HCT116 (cell line): ENCODE data around the gene MYO3B. TPM values are rescaled to one million over a fixed set of nuclear protein-coding genes. Genes with fewer than 3 reads are reported as not detected.

Experiments
- ATAC-seq: fragments of 200-7000 bp; cut with Tn5 transposase; 2 replicates; pipeline ENCODE4 v1.9.1; 2020; ENCODE audit warnings: mild to moderate bottlenecking, moderate library complexity
- BruUV-seq: library from RNA; stranded (reverse); fragments of 400-500 nt; replicated peaks from 2 replicates; lab custom pipeline; 2021; lab: Mats Ljungman, UMichigan
- CTCF ChIA-PET: fragments of 300-600 bp; sonication (Branson Sonifier 250); formaldehyde crosslinking; loops from one replicate; lab custom pipeline; 2021; ENCODE audit warnings: antibody characterized with exemption; lab: Charles Lee
- POLR2A ChIA-PET: fragments of 300-600, 350-600 bp; sonication (Branson Sonifier 250); formaldehyde crosslinking; loops from one replicate; lab custom pipeline; 2021; ENCODE audit warnings: antibody characterized with exemption; lab: Charles Lee
- RAD21 ChIA-PET, 2 experiments: fragments of 300-600 bp; sonication (Branson Sonifier 250); formaldehyde crosslinking; loops; one replicate each; lab custom pipeline; 2023; ENCODE audit warnings: low total read pairs in 2 of 2; ENCODE audit not compliant: uncharacterized antibody in 2 of 2, unreplicated experiment in 2 of 2, low non-redundant PET in 1 of 2; lab: Charles Lee
- DNase-seq: peaks from one replicate; pipeline ENCODE4 v3.0.0-alpha.2; 2010; ENCODE audit warnings: low read depth, low spot score
- H2AFZ ChIP-seq: fragments of 200-600 bp; shearing (Covaris generic), sonication (generic); 2 replicates; pipeline ENCODE4 v1.6.1; 2017; ENCODE audit warnings: low read depth, mixed run types, mixed read lengths, antibody characterized with exemption, low read length; ENCODE audit not compliant: poor library complexity, severe bottlenecking
- H3K27ac ChIP-seq: 2 replicates; pipeline ENCODE4 v1.5.1; 2012; ENCODE audit warnings: low read depth, low read length
- H3K27me3 ChIP-seq: fragments of 200-600 bp; sonication (generic); 2 replicates; pipeline ENCODE4 v1.6.1; 2016; ENCODE audit warnings: mixed run types, low read length, mixed read lengths; ENCODE audit not compliant: insufficient read depth
- H3K36me3 ChIP-seq, 2 experiments: fragments of 200-500 bp in 1 of 2; fragments of 200-600 bp in 1 of 2; sonication (Bioruptor generic) in 1 of 2; sonication (generic) in 1 of 2; 2 replicates each; pipeline versions ENCODE4 v1.5.1 to v1.6.1; 2014 to 2016; ENCODE audit warnings: low read length in 2 of 2, inconsistent platforms in 1 of 2, mixed read lengths in 1 of 2, mixed run types in 1 of 2; ENCODE audit not compliant: insufficient read depth in 2 of 2, control insufficient read depth in 1 of 2
- H3K4me1 ChIP-seq, 2 experiments: fragments of 200-600 bp in 1 of 2; sonication (generic) in 1 of 2; 2 replicates each; pipeline versions ENCODE4 v1.5.1 to v1.6.1; 2012 to 2017; ENCODE audit warnings: low read length in 2 of 2, inconsistent platforms in 1 of 2, mild to moderate bottlenecking in 1 of 2, mixed read lengths in 1 of 2, mixed run types in 1 of 2, moderate library complexity in 1 of 2; ENCODE audit not compliant: insufficient read depth in 2 of 2, control insufficient read depth in 1 of 2
- H3K4me2 ChIP-seq: fragments of 200-600 bp; sonication (generic); 2 replicates; pipeline ENCODE4 v1.6.1; 2017; ENCODE audit warnings: mixed run types, low read length, mixed read lengths
- H3K4me3 ChIP-seq, 2 experiments: fragments of 200-600 bp in 1 of 2; sonication (generic) in 1 of 2; replicated peaks in 1 of 2; 2 replicates each; pipeline ENCODE4 v1.5.1; 2011 to 2016; ENCODE audit warnings: low read length in 2 of 2, control low read depth in 1 of 2, low read depth in 1 of 2, mild to moderate bottlenecking in 1 of 2, mixed read lengths in 1 of 2, mixed run types in 1 of 2
- H3K79me2 ChIP-seq: fragments of 200-600 bp; sonication (generic); 2 replicates; pipeline ENCODE4 v1.6.1; 2017; ENCODE audit warnings: mild to moderate bottlenecking, mixed run types, low read length, moderate library complexity, mixed read lengths; ENCODE audit not compliant: insufficient read depth
- H3K9ac ChIP-seq: fragments of 200-600 bp; sonication (generic); 2 replicates; pipeline ENCODE4 v1.6.1; 2016; ENCODE audit warnings: low read length, mixed read lengths
- H3K9me2 ChIP-seq: fragments of 200-600 bp; sonication (generic), shearing (Covaris generic); 2 replicates; pipeline ENCODE4 v1.6.1; 2017; ENCODE audit warnings: mixed run types, mild to moderate bottlenecking, moderate library complexity; ENCODE audit not compliant: insufficient read depth
- H3K9me3 ChIP-seq, 2 experiments: fragments of 200-500 bp in 1 of 2; fragments of 200-600 bp in 1 of 2; sonication (Bioruptor generic) in 1 of 2; sonication (generic) in 1 of 2; 2 replicates each; pipeline ENCODE4 v1.6.1; 2014 to 2017; ENCODE audit warnings: low read length in 2 of 2, mixed read lengths in 2 of 2, inconsistent platforms in 1 of 2, low read depth in 1 of 2, mild to moderate bottlenecking in 1 of 2, mixed run types in 1 of 2, moderate library complexity in 1 of 2; ENCODE audit not compliant: control insufficient read depth in 1 of 2, insufficient read depth in 1 of 2
- H4K20me1 ChIP-seq: fragments of 200-600 bp; sonication (generic), shearing (Covaris generic); 2 replicates; pipeline ENCODE4 v1.6.1; 2017; ENCODE audit warnings: mixed run types, mild to moderate bottlenecking, moderate library complexity; ENCODE audit not compliant: insufficient read depth
- CBX3 ChIP-seq: IDR thresholded peaks from 2 replicates; pipeline ENCODE4 v1.6.1; 2012; ENCODE audit warnings: low read depth
- ELF1 ChIP-seq: IDR thresholded peaks from 2 replicates; pipeline ENCODE4 v1.6.1; 2012; ENCODE audit warnings: low read depth, borderline replicate concordance
- EZH2phosphoT487 ChIP-seq: fragments of 200-600 bp; IDR thresholded peaks from 2 replicates; pipeline ENCODE4 v1.6.1; 2018; ENCODE audit warnings: antibody characterized with exemption, borderline replicate concordance
- FOSL1 ChIP-seq: IDR thresholded peaks from 2 replicates; pipeline ENCODE4 v1.6.1; 2012; ENCODE audit warnings: low read depth
- POLR2A ChIP-seq: IDR thresholded peaks from 2 replicates; pipeline ENCODE4 v1.7.0; 2011; ENCODE audit warnings: borderline replicate concordance; ENCODE audit not compliant: insufficient read depth, insufficient read length; ENCODE audit errors: extremely low read depth
- RAD21 ChIP-seq: IDR thresholded peaks from 2 replicates; pipeline ENCODE4 v1.6.1; 2012; ENCODE audit warnings: low read depth, mild to moderate bottlenecking
- SP1 ChIP-seq: IDR thresholded peaks from 2 replicates; pipeline ENCODE4 v1.6.1; 2012; ENCODE audit warnings: low read depth
- SRF ChIP-seq: IDR thresholded peaks from 2 replicates; pipeline ENCODE4 v1.6.1; 2012; ENCODE audit warnings: low read depth
- YY1 ChIP-seq: IDR thresholded peaks from 2 replicates; pipeline ENCODE4 v1.6.1; 2011; ENCODE audit warnings: low read length, low read depth, moderate library complexity, mild to moderate bottlenecking; ENCODE audit not compliant: insufficient replicate concordance; ENCODE audit errors: extremely low read depth
- ZFX ChIP-seq: fragments of 450-650 bp; IDR thresholded peaks from 2 replicates; pipeline ENCODE4 v1.6.1; 2017
- intact Hi-C: fragments of 100-400 bp; cut with micrococcal nuclease; formaldehyde crosslinking; loops from 2 replicates; pipeline ENCODE4 v1.10.0; 2022
- total RNA-seq: library from RNA; stranded (reverse); gene quantifications from one replicate; pipeline ENCODE4 v1.2.1, GENCODE V29; 2021; ENCODE audit not compliant: unreplicated experiment
- TF ChIP-seq, protein P1 (sequence below): IDR thresholded peaks from 2 replicates; pipeline ENCODE4 v1.6.1; 2012
- TF ChIP-seq, protein P2 (sequence below): IDR thresholded peaks from 2 replicates; pipeline ENCODE4 v1.6.1; 2011; ENCODE audit warnings: mild to moderate bottlenecking, low read length, moderate library complexity; ENCODE audit not compliant: insufficient replicate concordance; ENCODE audit errors: extremely low read depth
- TF ChIP-seq, protein P3 (sequence below), 3 experiments: fragments of 200-600 bp in 1 of 3; sonication (generic) in 1 of 3; IDR thresholded peaks in 2 of 3; conservative IDR thresholded peaks in 1 of 3; 2 replicates each; pipeline ENCODE4 v1.5.1; 2012 to 2017; ENCODE audit warnings: low read depth in 2 of 3, low read length in 2 of 3, antibody characterized with exemption in 1 of 3, borderline replicate concordance in 1 of 3, control low read depth in 1 of 3, mild to moderate bottlenecking in 1 of 3, mixed read lengths in 1 of 3, mixed run types in 1 of 3, moderate library complexity in 1 of 3; ENCODE audit not compliant: insufficient read depth in 1 of 3
- TF ChIP-seq, protein P4 (sequence below): IDR thresholded peaks from 2 replicates; pipeline ENCODE4 v1.6.1; 2012; ENCODE audit warnings: low read depth

MYO3B gene
- total RNA-seq, 1 experiment from 2014 or later, result not detected

DNA sequence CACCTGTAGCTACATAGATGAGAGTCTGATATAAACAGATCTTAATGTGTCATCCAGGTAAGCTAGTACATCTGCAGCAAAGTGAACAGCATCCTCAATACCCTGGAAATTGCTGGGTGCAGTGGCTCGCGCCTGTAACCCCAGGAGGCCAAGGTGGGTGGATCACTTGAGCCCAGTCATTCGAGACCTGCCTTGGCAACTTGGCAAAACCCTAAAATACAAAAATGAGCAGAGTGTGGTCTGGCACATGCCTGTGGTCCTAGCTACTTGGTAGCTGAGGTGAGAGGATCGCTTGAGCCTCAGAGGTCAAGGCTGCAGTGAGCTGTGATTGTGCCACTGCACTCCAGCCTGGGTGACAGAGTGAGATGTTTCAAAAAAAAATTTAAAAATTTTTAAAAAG, 303.3 kb downstream of the MYO3B start:
- DNase-seq, result no peak
- no peaks in the 10 kb centered on the region for H3K9me3 ChIP-seq
- intact Hi-C loops, result no loop called here

More for the DNA sequence above, 303.3 kb downstream of the MYO3B start:
- BruUV-seq, result no TSS peak
- Histone ChIP-seq H4K20me1 (no peaks in the 10 kb centered on the region), H3K4me3 (no peak overlapping the region), H3K4me1 (no peaks in the 10 kb centered on the region), H3K27ac (no peak overlapping the region), H3K9ac (no peak overlapping the region), H3K4me2 (no peak overlapping the region), H3K27me3 (no peaks in the 10 kb centered on the region), H2AFZ (no peak overlapping the region), H3K9me2 (no peaks in the 10 kb centered on the region; the same call in 1 of the 2 replicates), H3K36me3 (no peaks in the 10 kb centered on the region), H3K79me2 (no peaks in the 10 kb centered on the region)
- RAD21 ChIA-PET, result no interaction called here
- CTCF ChIA-PET, result no interaction called here
- POLR2A ChIA-PET, result no interaction called here
- ATAC-seq, result no peak
- TF ChIP-seq, protein P1, sequence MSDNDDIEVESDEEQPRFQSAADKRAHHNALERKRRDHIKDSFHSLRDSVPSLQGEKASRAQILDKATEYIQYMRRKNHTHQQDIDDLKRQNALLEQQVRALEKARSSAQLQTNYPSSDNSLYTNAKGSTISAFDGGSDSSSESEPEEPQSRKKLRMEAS, result no peak
- TF ChIP-seq SP1 (no peak), EZH2phosphoT487 (no peak), YY1 (no peak), FOSL1 (no peak), ELF1 (no peak), SRF (no peak), ZFX (no peak), CBX3 (no peak), POLR2A (no peak), RAD21 (no peak)
- TF ChIP-seq, protein P2, sequence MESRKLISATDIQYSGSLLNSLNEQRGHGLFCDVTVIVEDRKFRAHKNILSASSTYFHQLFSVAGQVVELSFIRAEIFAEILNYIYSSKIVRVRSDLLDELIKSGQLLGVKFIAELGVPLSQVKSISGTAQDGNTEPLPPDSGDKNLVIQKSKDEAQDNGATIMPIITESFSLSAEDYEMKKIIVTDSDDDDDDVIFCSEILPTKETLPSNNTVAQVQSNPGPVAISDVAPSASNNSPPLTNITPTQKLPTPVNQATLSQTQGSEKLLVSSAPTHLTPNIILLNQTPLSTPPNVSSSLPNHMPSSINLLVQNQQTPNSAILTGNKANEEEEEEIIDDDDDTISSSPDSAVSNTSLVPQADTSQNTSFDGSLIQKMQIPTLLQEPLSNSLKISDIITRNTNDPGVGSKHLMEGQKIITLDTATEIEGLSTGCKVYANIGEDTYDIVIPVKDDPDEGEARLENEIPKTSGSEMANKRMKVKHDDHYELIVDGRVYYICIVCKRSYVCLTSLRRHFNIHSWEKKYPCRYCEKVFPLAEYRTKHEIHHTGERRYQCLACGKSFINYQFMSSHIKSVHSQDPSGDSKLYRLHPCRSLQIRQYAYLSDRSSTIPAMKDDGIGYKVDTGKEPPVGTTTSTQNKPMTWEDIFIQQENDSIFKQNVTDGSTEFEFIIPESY, result no peak
- TF ChIP-seq, protein P3, sequence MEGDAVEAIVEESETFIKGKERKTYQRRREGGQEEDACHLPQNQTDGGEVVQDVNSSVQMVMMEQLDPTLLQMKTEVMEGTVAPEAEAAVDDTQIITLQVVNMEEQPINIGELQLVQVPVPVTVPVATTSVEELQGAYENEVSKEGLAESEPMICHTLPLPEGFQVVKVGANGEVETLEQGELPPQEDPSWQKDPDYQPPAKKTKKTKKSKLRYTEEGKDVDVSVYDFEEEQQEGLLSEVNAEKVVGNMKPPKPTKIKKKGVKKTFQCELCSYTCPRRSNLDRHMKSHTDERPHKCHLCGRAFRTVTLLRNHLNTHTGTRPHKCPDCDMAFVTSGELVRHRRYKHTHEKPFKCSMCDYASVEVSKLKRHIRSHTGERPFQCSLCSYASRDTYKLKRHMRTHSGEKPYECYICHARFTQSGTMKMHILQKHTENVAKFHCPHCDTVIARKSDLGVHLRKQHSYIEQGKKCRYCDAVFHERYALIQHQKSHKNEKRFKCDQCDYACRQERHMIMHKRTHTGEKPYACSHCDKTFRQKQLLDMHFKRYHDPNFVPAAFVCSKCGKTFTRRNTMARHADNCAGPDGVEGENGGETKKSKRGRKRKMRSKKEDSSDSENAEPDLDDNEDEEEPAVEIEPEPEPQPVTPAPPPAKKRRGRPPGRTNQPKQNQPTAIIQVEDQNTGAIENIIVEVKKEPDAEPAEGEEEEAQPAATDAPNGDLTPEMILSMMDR (IDR thresholded peaks at IDR 0.05 in 2 of 3, conservative IDR thresholded peaks at IDR 0.05 in 1 of 3; ENCODE audit: borderline replicate concordance in 1 of 3, insufficient read depth in 1 of 3, low read depth in 2 of 3, low read length in 2 of 3), result no peak
- TF ChIP-seq, protein P4, sequence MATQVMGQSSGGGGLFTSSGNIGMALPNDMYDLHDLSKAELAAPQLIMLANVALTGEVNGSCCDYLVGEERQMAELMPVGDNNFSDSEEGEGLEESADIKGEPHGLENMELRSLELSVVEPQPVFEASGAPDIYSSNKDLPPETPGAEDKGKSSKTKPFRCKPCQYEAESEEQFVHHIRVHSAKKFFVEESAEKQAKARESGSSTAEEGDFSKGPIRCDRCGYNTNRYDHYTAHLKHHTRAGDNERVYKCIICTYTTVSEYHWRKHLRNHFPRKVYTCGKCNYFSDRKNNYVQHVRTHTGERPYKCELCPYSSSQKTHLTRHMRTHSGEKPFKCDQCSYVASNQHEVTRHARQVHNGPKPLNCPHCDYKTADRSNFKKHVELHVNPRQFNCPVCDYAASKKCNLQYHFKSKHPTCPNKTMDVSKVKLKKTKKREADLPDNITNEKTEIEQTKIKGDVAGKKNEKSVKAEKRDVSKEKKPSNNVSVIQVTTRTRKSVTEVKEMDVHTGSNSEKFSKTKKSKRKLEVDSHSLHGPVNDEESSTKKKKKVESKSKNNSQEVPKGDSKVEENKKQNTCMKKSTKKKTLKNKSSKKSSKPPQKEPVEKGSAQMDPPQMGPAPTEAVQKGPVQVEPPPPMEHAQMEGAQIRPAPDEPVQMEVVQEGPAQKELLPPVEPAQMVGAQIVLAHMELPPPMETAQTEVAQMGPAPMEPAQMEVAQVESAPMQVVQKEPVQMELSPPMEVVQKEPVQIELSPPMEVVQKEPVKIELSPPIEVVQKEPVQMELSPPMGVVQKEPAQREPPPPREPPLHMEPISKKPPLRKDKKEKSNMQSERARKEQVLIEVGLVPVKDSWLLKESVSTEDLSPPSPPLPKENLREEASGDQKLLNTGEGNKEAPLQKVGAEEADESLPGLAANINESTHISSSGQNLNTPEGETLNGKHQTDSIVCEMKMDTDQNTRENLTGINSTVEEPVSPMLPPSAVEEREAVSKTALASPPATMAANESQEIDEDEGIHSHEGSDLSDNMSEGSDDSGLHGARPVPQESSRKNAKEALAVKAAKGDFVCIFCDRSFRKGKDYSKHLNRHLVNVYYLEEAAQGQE, result no peak
